Right atrium auricular region (tissue), 2 donors: ENCODE results near the gene AKAP5. TPM values are rescaled to one million over a fixed set of nuclear protein-coding genes. Genes with fewer than 3 reads are reported as not detected.
A peak's percentile ranks its signal among the peaks of the same experiment; 100 is the strongest.

Experiments used
- DNase-seq: peaks from one replicate; pipeline ENCODE4 v3.0.0-alpha.2; 2019; ENCODE audit warnings: low spot score
- H3K27ac ChIP-seq, 2 donors: fragments of 200-600 bp; sonication (generic); 1 replicate in 1 of 2; 2 replicates in 1 of 2; pipeline ENCODE4 v1.5.1; 2016 to 2019
- H3K27me3 ChIP-seq, 2 donors: fragments of 200-600 bp; sonication (generic); one replicate each; pipeline versions ENCODE4 v1.5.1 to v1.6.0; 2017 to 2019
- H3K36me3 ChIP-seq: fragments of 200-600 bp; sonication (generic); one replicate; pipeline ENCODE4 v1.5.1; 2016
- H3K4me1 ChIP-seq, 2 donors: fragments of 200-600 bp; sonication (generic); one replicate each; pipeline versions ENCODE4 v1.5.1 to v1.6.0; 2017 to 2019
- H3K4me3 ChIP-seq, 2 donors: fragments of 200-600 bp; sonication (generic); 1 replicate in 1 of 2; 2 replicates in 1 of 2; pipeline ENCODE4 v1.5.1; 2017 to 2019; ENCODE audit warnings: mild to moderate bottlenecking in 1 of 2, moderate library complexity in 1 of 2
- H3K9me3 ChIP-seq, 2 donors: fragments of 200-600 bp; sonication (generic); one replicate each; pipeline ENCODE4 v1.5.1; 2019
- CTCF ChIP-seq, 2 donors: fragments of 200-600 bp; sonication (generic); IDR thresholded peaks; one replicate each; pipeline ENCODE4 v1.5.1; 2019; ENCODE audit warnings: antibody characterized with exemption in 2 of 2
- total RNA-seq, 2 donors: library from RNA; depleted of rRNA; stranded (reverse); fragments of >200 nt; gene quantifications; one replicate each; pipeline ENCODE4 v1.1.0, GENCODE V29; 2016

Gene AKAP5
- total RNA-seq, 2 donors from 2014 or later = 0.24 TPM; not detected in 1

GRCh38 chr14:64504310-64504896 is 39.1 kb downstream of the AKAP5 start, which contains the start of gene ZBTB1:
ZBTB1 (plus strand) TSS chr14:64504770; CDS start chr14:64521505, 16,735 bp downstream.
- peak; percentile 87 for DNase-seq
- H3K4me1 ChIP-seq = peaks cover 0 to 64% of the 10 kb centered on the region in 2 donors

GRCh38 chr14:64504897-64505794 is 39.8 kb downstream of the AKAP5 start:
- no peak for TF ChIP-seq CTCF (IDR thresholded peaks at IDR 0.05)
- Histone ChIP-seq H3K27ac (peak overlapping the region; percentile 99 to 100), H3K9me3 (no peaks in the 10 kb centered on the region), H3K36me3 (no peaks in the 10 kb centered on the region), H3K4me1 (peaks cover 0 to 66% of the 10 kb centered on the region in 2 donors), H3K27me3 (no peaks in the 10 kb centered on the region), H3K4me3 (peak overlapping the region; percentile 80 to 85)
- DNase-seq = peak; percentile 89

More at GRCh38 chr14:64504310-64504896, 39.1 kb downstream of the AKAP5 start, which contains the start of gene ZBTB1:
- peak within 1 kb of the TSS; percentile 80 to 85 for H3K4me3 ChIP-seq
- no peak for TF ChIP-seq CTCF (IDR thresholded peaks at IDR 0.05)
- peak within 1 kb of the TSS; percentile 99 to 100 for H3K27ac ChIP-seq
- no peaks in the 10 kb centered on the region for H3K9me3 ChIP-seq
- no peaks in the 10 kb centered on the region for H3K36me3 ChIP-seq
- H3K27me3 ChIP-seq = no peaks in the 10 kb centered on the region

GRCh38 chr14:64506721-64507120 is 41.4 kb downstream of the AKAP5 start:
- no peak for TF ChIP-seq CTCF (IDR thresholded peaks at IDR 0.05)
- Histone ChIP-seq H3K27ac (peak overlapping the region; percentile 99 to 100), H3K36me3 (no peaks in the 10 kb centered on the region), H3K9me3 (no peaks in the 10 kb centered on the region), H3K4me3 (peak overlapping the region in 1 of 2 donors; percentile 80), H3K4me1 (peaks cover 0 to 68% of the 10 kb centered on the region in 2 donors), H3K27me3 (no peaks in the 10 kb centered on the region)
- DNase-seq = no peak

GRCh38 chr14:64507376-64508156 is 42.3 kb downstream of the AKAP5 start:
- Histone ChIP-seq H3K4me1 (peaks cover 0 to 65% of the 10 kb centered on the region in 2 donors), H3K4me3 (no peak overlapping the region), H3K9me3 (no peaks in the 10 kb centered on the region), H3K36me3 (no peaks in the 10 kb centered on the region), H3K27ac (peak overlapping the region; percentile 99 to 100), H3K27me3 (no peaks in the 10 kb centered on the region)
- no peak for DNase-seq
- no peak for TF ChIP-seq CTCF (IDR thresholded peaks at IDR 0.05)

GRCh38 chr14:64508215-64508776 is 43.0 kb downstream of the AKAP5 start:
- Histone ChIP-seq H3K4me1 (peaks cover 0 to 67% of the 10 kb centered on the region in 2 donors), H3K27me3 (no peaks in the 10 kb centered on the region), H3K9me3 (no peaks in the 10 kb centered on the region), H3K27ac (no peak overlapping the region), H3K36me3 (no peaks in the 10 kb centered on the region), H3K4me3 (no peak overlapping the region)
- TF ChIP-seq CTCF (IDR thresholded peaks at IDR 0.05) = no peak
- no peak for DNase-seq
